SK-N-SH treated with all-trans-retinoic acid at 6 μM for 48 hours (cell line): ENCODE data around the gene ARHGAP15.

Source experiments
- ATAC-seq: fragments of 200-7000 bp; cut with Tn5 transposase; 3 replicates; pipeline ENCODE4 v1.9.1; 2020; ENCODE audit warnings: mild to moderate bottlenecking, moderate library complexity
- ARNTL ChIP-seq: fragments of 450-650 bp; formaldehyde crosslinking; IDR thresholded peaks from 2 replicates; pipeline ENCODE4 v1.5.0; 2020; ENCODE audit warnings: low read depth, mild to moderate bottlenecking, moderate library complexity, borderline replicate concordance
- BACH2 ChIP-seq: fragments of 250-450 bp; sonication (Bioruptor Pico); IDR thresholded peaks from 2 replicates; pipeline ENCODE4 v1.9.0; 2021; ENCODE audit warnings: mild to moderate bottlenecking, borderline replicate concordance
- CSRNP3 ChIP-seq: fragments of 250-450 bp; sonication (Bioruptor Pico); IDR thresholded peaks from 2 replicates; pipeline ENCODE4 v1.5.1; 2021; ENCODE audit warnings: mild to moderate bottlenecking, moderate library complexity
- ESRRG ChIP-seq: fragments of 250-450 bp; sonication (Bioruptor Pico); IDR thresholded peaks from 2 replicates; pipeline ENCODE4 v1.6.1; 2021; ENCODE audit warnings: mild to moderate bottlenecking
- GLIS3 ChIP-seq: fragments of 250-450 bp; sonication (Bioruptor Pico); IDR thresholded peaks from 2 replicates; pipeline ENCODE4 v1.5.0; 2020; ENCODE audit warnings: mild to moderate bottlenecking, moderate library complexity
- ISL1 ChIP-seq: fragments of 250-450 bp; sonication (Bioruptor Pico); IDR thresholded peaks from 2 replicates; pipeline ENCODE4 v2.1.2; 2022; ENCODE audit warnings: mild to moderate bottlenecking, moderate library complexity
- OSR1 ChIP-seq: fragments of 250-450 bp; sonication (Bioruptor Pico); IDR thresholded peaks from 2 replicates; pipeline ENCODE4 v1.8.0; 2022; ENCODE audit warnings: moderate library complexity, mild to moderate bottlenecking, inconsistent platforms
- PATZ1 ChIP-seq: fragments of 250-450 bp; sonication (Bioruptor Pico); IDR thresholded peaks from 2 replicates; pipeline ENCODE4 v1.8.0; 2020; ENCODE audit warnings: mild to moderate bottlenecking, moderate library complexity, borderline replicate concordance
- POU6F1 ChIP-seq: fragments of 250-450 bp; sonication (Bioruptor Pico); IDR thresholded peaks from 2 replicates; pipeline ENCODE4 v1.8.0; 2021; ENCODE audit warnings: low read depth, mild to moderate bottlenecking, moderate library complexity, borderline replicate concordance
- PPARA ChIP-seq: fragments of 250-450 bp; sonication (Bioruptor Pico); IDR thresholded peaks from 2 replicates; pipeline ENCODE4 v1.5.0; 2020; ENCODE audit warnings: mild to moderate bottlenecking, borderline replicate concordance
- RARB ChIP-seq: fragments of 250-450 bp; sonication (Bioruptor Pico); IDR thresholded peaks from 2 replicates; pipeline ENCODE4 v1.8.0; 2021; ENCODE audit warnings: mild to moderate bottlenecking, moderate library complexity
- SNAI2 ChIP-seq: fragments of 250-450 bp; sonication (Bioruptor Pico); IDR thresholded peaks from 2 replicates; pipeline ENCODE4 v1.5.0; 2020; ENCODE audit warnings: mild to moderate bottlenecking, moderate library complexity
- TCF4 ChIP-seq: fragments of 250-450 bp; sonication (Bioruptor Pico); IDR thresholded peaks from 2 replicates; pipeline ENCODE4 v1.8.0; 2021; ENCODE audit warnings: mild to moderate bottlenecking, moderate library complexity, borderline replicate concordance
- TOX ChIP-seq: fragments of 250-450 bp; sonication (Bioruptor Pico); IDR thresholded peaks from 2 replicates; pipeline ENCODE4 v1.8.0; 2021; ENCODE audit warnings: mild to moderate bottlenecking, moderate library complexity, borderline replicate concordance
- TSHZ2 ChIP-seq: fragments of 250-450 bp; sonication (Bioruptor Pico); IDR thresholded peaks from 2 replicates; pipeline ENCODE4 v1.5.0; 2020; ENCODE audit warnings: mild to moderate bottlenecking, moderate library complexity
- ZFP3 ChIP-seq: fragments of 250-450 bp; sonication (Bioruptor Pico); IDR thresholded peaks from 2 replicates; pipeline ENCODE4 v1.5.0; 2020; ENCODE audit warnings: mild to moderate bottlenecking, moderate library complexity
- ZFP30 ChIP-seq: fragments of 450-650 bp; formaldehyde crosslinking; IDR thresholded peaks from 2 replicates; pipeline ENCODE4 v1.5.0; 2022; ENCODE audit warnings: mild to moderate bottlenecking, moderate library complexity
- ZNF565 ChIP-seq: fragments of 450-650 bp; formaldehyde crosslinking; conservative IDR thresholded peaks from 2 replicates; pipeline ENCODE4 v1.5.0; 2020; ENCODE audit warnings: low read depth, mild to moderate bottlenecking, moderate library complexity
- ZNF8 ChIP-seq: fragments of 450-650 bp; formaldehyde crosslinking; IDR thresholded peaks from 2 replicates; pipeline ENCODE4 v1.5.0; 2020; ENCODE audit warnings: mild to moderate bottlenecking, moderate library complexity

The ARHGAP15 gene

GRCh38 chr2:143399631-143400069 is 270.4 kb downstream of the ARHGAP15 start:
- ATAC-seq, result no peak
- TF ChIP-seq PATZ1 (CRISPR knock-in tag), result no peak
- no peak for TF ChIP-seq BACH2 (CRISPR knock-in tag)
- TF ChIP-seq ESRRG, result no peak
- no peak for TF ChIP-seq ZNF8 (CRISPR knock-in tag)
- TF ChIP-seq ZFP3, result no peak
- TF ChIP-seq ISL1 (CRISPR knock-in tag), result no peak
- TF ChIP-seq PPARA (CRISPR knock-in tag), result no peak
- no peak for TF ChIP-seq RARB (CRISPR knock-in tag)

- no peak for TF ChIP-seq RARB (CRISPR knock-in tag)
- no peak for ATAC-seq
Observed at GRCh38 chr2:143401861-143402260, 272.6 kb downstream of the ARHGAP15 start.

GRCh38 chr2:143402451-143402850 is 273.2 kb downstream of the ARHGAP15 start:
- no peak for ATAC-seq
- TF ChIP-seq POU6F1 (CRISPR knock-in tag) (no peak), SNAI2 (CRISPR knock-in tag) (no peak), OSR1 (no peak), ZNF8 (CRISPR knock-in tag) (no peak), GLIS3 (no peak)

DNA sequence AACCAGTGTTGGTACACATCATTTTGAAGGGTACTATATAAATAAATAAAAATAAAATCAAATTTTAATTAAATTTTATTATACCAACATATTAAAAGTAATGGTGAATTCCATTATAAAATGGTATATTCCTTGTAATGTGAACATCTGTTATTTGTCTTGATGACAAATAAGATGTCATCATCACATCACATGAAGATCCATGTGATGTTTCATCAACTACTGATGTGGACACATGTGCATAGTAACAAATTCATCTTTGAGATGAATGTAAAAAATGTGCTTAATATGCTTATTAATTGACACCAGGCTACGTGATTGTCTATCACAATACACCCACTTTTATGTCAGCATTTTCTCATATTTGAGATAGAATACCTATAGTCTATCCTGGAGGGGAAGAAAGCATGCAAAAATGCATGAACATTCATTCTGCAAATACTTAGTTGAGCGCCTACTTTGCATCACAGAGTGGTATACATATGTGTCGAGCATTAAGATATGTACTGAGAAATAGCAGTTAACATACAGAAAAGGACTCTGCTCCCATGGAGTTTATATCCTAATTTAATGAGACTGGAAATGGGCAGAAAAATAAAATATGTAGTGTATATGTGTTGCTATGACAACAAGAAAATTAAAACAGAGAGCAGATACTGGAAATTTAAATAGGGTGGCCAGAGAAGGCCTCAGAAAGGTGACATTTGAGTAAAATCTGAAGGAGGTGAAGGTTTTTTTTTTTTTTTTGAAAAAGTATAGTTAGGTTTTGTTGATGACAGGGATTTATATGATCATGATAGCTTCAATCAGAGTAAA is 281.1 kb downstream of the ARHGAP15 start:
- no peak for ATAC-seq
- TF ChIP-seq ZNF8 (CRISPR knock-in tag), result no peak
- TF ChIP-seq BACH2 (CRISPR knock-in tag), result no peak
- TF ChIP-seq CSRNP3, result no peak
- no peak for TF ChIP-seq ISL1 (CRISPR knock-in tag)
- no peak for TF ChIP-seq TCF4 (CRISPR knock-in tag)
- no peak for TF ChIP-seq TOX (CRISPR knock-in tag)
- TF ChIP-seq GLIS3, result no peak
- no peak for TF ChIP-seq ARNTL
- TF ChIP-seq ZFP3, result no peak

DNA sequence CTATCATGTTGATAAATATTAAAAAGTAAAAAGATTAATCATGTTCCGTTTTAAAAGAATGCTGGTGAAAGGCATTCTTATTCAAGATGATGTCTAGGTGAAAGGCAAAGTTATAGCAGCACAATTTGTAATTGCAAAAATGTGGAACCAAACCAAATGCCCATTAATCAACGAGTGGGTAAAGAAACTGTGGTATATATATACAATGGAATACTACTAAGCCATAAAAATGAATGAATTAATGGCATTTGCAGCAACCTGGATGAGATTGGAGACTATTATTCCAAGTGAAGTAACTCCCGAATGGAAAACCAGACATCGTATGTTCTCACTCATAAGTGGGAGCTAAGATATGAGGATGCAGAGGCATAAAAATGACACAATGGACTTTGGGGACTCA is 286.4 kb downstream of the ARHGAP15 start:
- TF ChIP-seq RARB (CRISPR knock-in tag) (no peak), ZNF8 (CRISPR knock-in tag) (peak; percentile 90), BACH2 (CRISPR knock-in tag) (no peak)
- ATAC-seq, result no peak

DNA sequence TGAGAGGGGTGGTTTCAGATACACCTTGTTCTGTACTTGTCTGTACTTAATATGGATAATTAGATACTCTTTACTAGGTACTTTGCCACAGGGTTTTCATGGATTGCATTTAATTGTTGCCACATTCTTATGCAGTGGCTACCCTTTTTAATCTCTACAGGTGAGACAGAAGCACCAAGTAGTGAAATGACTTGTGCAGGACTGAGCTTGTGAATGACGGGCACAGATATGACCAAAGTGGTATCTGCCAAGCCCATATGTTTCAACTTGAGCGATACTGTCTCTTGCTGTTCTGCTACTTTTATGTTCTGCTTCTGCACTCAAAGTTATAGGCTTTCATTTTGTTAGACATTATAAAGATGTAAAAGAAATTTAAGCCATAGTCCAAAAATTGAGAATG is 288.2 kb downstream of the ARHGAP15 start:
- no peak for ATAC-seq
- TF ChIP-seq ZFP3, result no peak
- TF ChIP-seq TCF4 (CRISPR knock-in tag), result no peak
- TF ChIP-seq SNAI2 (CRISPR knock-in tag), result no peak
- no peak for TF ChIP-seq ZNF8 (CRISPR knock-in tag)
- TF ChIP-seq ZNF565 (CRISPR knock-in tag), result no peak
- no peak for TF ChIP-seq TSHZ2 (CRISPR knock-in tag)
- no peak for TF ChIP-seq ZFP30 (CRISPR knock-in tag)
- no peak for TF ChIP-seq CSRNP3
- no peak for TF ChIP-seq TOX (CRISPR knock-in tag)
- TF ChIP-seq OSR1, result no peak
- no peak for TF ChIP-seq BACH2 (CRISPR knock-in tag)
- no peak for TF ChIP-seq RARB (CRISPR knock-in tag)
- TF ChIP-seq GLIS3, result no peak
- no peak for TF ChIP-seq PATZ1 (CRISPR knock-in tag)
- TF ChIP-seq ARNTL, result no peak
